GM21528 (cell line): ENCODE measurements around the gene MOCS2.

ENCODE experiments used
- ATAC-seq: cut with Tn5 transposase; IDR thresholded peaks from one replicate; pipeline ENCODE4 v1.9.1; 2021; ENCODE audit warnings: mild to moderate bottlenecking, moderate library complexity; ENCODE audit not compliant: unreplicated experiment, low FRiP score

The MOCS2 gene

GRCh38 chr5:53095931-53096525 lies 13.5 kb downstream of the MOCS2 start:
- ATAC-seq: no peak

DNA sequence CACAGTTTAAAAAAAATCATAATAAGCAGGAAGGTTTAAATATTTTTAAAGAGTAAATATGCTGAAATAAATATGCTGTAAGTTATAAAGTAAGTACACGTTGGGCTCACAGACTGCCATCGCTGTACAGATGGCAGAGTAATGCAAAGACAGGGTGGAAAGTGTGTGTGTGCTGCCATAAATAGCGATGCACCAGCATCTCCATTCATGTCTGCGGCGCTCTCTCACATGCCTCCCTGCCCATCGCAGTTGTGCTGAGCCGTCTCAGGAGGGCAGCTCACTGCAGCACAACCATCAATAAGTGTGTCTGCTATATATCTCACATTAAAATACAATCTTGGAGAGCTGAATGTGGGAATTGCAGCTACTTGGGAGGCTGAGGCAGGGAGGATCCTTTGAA lies 14.3 kb downstream of the MOCS2 start:
- ATAC-seq: no peak

DNA sequence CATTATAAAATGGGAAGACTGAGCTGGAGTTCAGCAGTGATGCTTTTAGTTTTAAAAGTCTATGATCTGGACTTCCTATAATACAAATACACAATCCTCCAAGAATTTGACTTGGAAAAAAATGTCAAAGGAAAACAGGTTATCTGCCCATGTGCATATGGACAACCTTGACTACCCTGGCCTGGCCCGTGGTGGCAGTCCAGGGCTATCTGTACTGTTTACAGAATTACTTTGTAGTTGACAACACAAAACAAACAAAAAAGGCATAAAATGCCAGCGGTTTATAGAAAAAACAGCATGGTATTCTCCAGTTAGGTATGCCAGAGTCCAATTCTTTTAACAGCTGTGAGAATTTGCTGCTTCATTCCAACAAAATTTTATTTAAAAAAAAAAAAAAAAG lies 17.3 kb downstream of the MOCS2 start:
- no peak for ATAC-seq

DNA sequence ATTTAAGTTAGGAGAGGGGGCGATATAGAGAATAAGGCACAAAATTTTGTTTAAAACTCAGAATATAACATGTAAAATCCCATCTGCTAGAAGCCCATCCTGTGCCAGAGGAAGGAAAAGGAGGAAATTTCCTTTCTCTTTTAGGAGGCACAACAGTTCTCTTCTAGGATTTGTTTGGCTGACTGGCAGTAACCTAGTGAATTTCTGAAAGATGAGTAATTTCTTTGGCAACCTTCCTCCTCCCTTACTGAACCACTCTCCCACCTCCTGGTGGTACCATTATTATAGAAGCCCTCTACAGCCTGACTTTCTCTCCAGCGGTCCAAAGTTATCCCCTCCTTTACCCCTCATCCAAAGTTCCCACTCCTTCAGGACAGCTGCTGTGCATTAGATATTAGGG lies 18.3 kb downstream of the MOCS2 start:
- no peak for ATAC-seq

DNA sequence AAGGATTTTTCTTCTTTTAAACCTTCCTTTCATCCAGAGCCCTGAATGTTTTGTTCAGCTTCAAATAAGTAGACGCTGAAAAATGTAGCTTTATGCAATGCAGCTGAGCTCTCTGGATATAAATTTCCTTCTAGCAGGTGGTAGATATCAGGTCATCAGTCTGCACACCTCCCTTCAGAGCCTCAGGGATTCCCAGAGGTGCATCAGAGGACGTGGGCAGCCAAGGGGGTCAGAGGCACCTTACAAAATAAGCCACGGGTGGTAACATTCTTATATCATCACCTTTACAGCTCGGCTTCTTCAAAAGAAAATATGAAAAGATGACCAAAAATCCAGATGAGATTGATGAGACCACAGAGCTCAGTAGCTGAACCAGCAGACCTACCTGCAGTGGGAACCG lies 19.3 kb downstream of the MOCS2 start:
- no peak for ATAC-seq

GRCh38 chr5:53089481-53089991 lies 20.0 kb downstream of the MOCS2 start:
- ATAC-seq: peak; percentile 72

DNA sequence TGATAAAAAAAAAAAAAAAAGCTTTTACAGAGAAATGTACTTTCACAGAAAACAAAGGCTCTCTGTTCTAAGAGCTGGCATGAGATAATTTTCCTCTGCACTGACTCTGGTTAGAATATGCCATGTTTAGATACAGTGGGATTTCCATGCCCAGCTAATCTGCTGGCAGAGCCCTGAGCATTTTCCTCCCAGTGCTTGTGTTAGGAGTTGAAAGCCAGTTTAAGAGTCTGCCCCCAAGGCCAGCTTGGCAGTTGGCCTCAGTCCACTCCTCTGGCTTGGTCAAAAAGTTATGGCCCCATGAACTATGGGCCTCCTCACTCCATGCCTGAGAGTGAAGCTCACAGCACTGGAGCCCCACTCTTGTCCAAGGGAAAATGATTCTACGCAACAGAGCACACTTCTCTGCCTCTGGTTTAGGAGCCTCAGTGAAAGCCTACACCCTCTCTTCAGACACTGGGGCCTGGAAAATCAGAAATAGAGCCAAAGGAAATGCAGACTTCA lies 21.9 kb downstream of the MOCS2 start:
- no peak for ATAC-seq

DNA sequence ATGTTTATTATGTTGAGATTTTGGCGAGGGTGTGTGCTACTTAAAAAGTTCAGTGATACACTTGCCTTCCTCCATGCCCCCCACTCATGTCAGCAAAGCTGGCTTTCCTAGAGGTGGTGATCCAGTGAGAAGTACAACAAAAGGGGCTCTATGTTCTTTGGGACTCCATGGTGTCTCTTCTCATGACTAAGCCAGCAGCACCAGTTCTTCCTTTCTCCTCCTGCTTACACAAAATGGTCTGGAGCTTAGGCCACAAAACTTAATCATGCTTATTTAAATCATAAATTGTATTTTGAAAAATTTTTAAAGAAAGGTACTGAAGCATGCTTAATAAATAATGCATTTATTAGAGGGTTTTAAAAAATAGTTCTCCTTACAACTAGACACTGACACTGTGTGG lies 22.4 kb downstream of the MOCS2 start:
- ATAC-seq: no peak

DNA sequence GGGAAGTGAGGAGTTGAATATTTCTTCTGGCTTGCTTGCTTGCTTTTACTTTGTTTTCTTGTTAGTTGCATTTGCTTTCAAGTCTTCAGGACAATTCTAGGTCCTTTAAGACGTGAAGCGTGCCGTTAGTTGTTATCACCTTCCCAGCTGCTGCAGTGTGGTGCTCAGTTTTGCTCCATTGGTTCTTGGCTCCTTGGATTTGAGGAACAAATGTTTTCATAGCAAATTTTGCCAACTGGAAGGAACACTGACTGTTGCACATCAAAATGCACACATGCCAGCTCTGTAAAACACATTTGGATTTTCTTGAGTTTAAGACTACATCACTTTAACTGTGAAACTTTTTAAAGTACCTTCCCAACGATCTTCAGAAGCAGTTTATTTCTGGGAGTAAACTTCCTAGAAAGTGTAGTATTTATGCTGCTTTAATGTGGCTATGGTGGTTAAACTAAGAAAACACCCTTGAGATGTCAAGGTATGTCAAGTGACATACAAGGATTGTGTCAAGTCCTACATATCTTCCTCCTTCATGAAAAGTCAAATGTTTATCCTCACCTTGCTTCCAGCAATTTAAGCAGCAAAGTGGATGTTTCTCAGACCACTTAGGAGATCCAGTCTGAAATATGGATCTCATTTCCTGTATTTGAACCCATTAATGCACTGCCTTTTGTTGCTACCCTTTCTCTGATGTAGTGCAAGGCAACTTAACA lies 24.9 kb downstream of the MOCS2 start:
- no peak for ATAC-seq

DNA sequence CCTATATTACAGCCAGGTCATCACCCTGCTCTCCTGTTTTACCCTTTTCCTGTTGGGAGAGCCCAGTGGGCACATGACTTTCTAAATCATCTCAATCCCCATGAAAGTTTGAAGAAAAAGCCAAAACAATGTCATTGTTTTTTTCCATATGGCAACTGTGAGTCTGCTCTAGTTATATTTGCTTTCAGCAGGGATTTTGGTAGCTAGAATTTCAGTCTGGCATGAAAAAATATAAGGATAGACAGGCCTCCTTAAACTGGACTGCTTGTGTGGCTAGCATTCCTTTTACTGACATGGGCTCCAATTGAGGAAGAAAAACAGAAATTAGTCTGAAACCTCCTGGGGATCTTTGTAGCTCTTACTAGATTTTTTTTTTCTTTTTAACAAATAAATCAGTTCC lies 25.6 kb downstream of the MOCS2 start:
- no peak for ATAC-seq

- ATAC-seq: no peak
Observed at GRCh38 chr5:53080271-53080670, 29.3 kb downstream of the MOCS2 start.

GRCh38 chr5:53076014-53076583 lies 33.5 kb downstream of the MOCS2 start:
- no peak for ATAC-seq

- ATAC-seq: no peak
Observed at GRCh38 chr5:53073348-53073747, 36.2 kb downstream of the MOCS2 start.

DNA sequence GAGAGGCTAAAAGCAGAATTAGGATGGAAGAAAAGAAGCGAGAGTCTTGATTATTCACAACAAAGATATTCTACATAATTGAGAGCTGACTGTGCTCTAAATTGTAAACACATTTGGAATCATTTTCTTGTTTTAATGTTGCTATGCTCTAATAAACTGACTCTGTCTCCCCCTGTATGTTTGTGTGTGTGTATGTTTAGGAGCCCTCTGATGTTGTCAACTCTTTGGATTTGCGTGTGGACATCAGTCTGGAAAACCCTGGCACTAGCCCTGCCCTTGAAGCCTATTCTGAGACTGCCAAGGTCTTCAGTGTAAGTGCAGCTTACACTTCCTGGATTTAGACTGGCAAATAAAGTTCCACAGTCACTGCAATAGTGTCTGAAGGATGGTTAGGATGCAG lies 37.8 kb downstream of the MOCS2 start:
- ATAC-seq: no peak

- ATAC-seq: no peak
Observed at GRCh38 chr5:53071298-53071697, 38.3 kb downstream of the MOCS2 start.

GRCh38 chr5:53069626-53070025 lies 39.9 kb downstream of the MOCS2 start:
- ATAC-seq: no peak

DNA sequence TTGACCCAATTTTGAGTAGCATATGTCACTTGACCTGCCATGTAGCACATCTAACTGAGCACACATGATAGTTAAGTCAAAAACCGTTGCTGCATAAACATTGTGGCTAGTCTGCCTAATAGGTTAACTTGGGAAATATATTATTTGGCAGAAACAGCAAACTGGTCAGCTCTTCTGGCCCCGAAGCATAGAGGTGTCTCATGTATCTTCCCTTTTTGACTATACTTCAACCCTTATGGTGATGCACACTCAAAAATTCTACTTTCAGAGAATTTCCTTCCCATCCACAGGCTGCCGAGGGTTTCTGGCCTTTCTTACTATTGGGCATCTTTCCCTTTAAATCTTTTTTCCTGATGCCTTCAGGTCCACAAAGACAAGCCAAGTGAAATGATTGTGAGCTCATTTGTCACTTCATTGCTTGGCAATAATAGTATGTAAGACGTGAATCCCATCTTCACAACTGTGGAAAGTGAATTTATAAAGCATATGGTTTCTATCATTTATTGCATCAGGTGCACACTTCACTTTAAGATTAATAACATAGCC lies 41.2 kb downstream of the MOCS2 start:
- ATAC-seq: no peak

- no peak for ATAC-seq
Observed at GRCh38 chr5:53067641-53068040, 41.9 kb downstream of the MOCS2 start.

- ATAC-seq: no peak
Observed at GRCh38 chr5:53066088-53066487, 43.5 kb downstream of the MOCS2 start.

GRCh38 chr5:53063791-53064190 lies 45.8 kb downstream of the MOCS2 start:
- no peak for ATAC-seq

GRCh38 chr5:53063176-53063575 lies 46.4 kb downstream of the MOCS2 start:
- no peak for ATAC-seq
